NAMALWA (cell line): ENCODE results near the gene ARHGAP26.

Experiments used
- DNase-seq: peaks from one replicate; pipeline ENCODE4 v3.0.0-alpha.2; 2015; ENCODE audit warnings: low spot score

ARHGAP26 gene

DNA sequence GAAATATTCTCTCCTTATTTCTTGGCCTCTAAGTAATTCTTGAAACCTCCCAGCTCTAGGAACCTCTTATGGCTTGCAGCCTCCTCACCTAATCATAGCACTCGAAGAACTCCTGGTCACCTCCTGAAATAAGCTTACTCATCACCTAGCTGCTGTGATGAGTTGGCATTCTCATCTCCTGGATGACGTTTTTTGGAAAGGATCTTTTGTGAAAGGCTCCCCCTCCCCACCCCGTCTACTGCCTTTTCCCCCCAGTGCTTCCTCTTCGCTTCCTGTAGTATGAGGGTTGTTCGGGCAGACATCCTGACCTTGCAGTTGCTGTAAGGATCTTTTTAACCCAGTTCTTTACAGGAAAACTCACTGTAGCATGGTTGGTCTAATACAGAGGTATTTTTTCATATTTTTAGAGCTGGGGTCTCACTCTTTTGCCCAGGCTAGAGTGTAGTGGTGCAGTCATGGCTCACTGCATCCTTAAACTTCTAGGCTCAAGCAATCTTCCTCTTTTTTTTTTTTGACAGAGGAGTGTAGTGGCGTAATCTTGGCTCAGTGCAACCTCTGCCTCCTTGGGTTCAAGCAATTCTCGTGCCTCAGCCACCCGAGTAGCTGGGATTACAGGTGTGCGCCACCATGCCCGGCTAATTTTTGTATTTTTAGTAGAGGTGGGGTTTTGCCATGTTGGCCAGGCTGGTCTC is 41.8 kb downstream of the ARHGAP26 start:
- no peak for DNase-seq

DNA sequence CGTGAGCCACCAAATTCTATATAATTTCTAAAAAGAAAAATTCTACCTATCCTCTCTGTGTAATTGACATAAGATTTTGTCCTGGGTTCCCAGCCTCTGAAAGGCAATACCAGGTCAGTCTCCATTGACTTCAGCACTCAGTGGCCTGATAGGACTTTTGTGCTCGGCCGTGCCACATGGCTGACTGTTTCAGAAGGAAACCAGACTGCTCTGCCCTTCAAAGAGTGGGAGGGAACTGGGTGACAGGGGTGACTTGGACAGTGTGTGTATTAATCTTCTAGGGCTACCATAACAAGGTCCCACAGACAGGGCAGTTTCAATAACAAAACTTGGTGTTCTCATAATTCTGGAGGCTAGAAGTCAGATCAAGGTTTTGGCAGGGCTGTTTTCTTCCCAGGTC is 43.0 kb downstream of the ARHGAP26 start:
- DNase-seq, result no peak

DNA sequence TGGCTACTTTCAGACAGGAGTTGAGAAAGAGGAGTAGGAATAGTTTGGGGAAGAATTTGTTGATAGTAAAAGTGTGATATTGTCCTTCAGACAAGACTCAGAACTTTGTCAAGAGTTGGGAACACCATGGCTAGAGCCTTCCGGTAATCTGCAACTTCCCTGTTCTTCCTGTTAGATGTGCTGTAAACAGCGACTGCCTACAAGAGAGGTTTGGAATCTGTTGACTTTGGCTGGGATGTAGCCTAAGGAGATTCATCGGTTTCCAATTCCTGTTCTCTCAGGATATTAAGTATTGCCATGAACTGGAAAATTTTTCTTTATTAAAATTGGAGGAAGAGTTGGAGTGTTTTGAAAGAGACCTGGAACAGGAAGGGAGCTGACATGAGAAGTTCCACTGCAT is 43.9 kb downstream of the ARHGAP26 start:
- no peak for DNase-seq

DNA sequence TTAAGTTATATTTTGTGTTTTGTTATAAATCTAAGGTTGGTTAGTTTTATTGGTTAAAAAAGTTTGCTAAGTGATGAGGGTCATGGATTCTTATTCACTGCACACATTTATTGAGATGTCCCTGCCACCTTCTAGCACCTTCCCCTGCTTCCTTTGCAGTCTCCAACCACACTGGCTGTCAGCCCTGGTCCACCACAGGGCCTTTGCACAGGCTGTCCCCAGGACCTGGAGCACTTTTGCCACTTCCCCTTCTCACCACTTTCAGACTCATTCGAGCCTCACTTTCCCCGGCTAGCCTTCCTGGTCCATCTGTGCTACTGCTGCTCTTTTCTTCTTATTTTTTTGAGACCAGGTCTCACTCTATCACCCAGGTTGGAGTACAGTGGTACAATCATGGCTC is 45.3 kb downstream of the ARHGAP26 start:
- no peak for DNase-seq

DNA sequence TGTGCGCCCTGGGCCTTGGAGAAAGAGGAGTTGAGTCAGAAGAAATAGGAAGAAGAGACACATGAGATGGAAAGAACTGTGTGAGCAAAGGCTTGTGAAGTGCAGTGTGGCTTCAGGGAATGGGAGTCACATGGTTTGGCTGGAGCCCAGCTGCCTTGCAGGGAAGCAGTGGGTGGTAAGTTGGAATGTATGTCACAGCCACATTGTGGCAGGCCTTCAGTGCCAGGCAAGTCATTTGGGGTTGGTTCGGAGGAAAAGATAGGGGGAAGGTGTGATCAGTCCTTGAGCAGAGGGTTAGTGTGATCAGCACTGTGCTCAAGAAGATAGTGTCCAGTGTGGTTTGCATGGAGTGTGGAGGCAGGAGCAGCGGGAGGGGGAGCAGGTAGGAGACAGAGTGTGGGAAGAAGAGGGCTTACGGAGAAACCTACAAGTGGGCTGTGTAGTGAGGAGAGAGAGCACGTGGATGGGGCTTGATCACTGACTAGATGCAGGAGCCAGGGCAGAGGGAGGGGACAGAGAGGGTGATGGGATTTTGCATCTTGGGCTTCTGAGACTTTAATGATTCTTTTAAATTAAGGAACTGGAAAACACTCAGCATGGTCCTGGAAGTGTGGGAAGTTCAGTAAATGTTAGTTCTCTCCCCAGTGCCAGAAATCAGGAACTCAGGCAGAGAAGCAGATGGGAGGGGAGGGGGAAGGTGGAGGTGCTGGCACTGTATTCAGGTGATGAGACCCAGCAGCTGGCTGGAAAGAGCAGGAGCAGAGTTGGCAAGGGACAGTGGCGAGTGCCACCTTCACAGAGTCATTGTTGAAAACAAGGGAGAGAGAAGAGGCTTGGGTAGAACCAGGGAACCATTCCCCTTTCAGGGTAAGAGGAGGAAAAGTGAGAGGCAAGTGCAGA is 46.6 kb downstream of the ARHGAP26 start:
- no peak for DNase-seq

DNA sequence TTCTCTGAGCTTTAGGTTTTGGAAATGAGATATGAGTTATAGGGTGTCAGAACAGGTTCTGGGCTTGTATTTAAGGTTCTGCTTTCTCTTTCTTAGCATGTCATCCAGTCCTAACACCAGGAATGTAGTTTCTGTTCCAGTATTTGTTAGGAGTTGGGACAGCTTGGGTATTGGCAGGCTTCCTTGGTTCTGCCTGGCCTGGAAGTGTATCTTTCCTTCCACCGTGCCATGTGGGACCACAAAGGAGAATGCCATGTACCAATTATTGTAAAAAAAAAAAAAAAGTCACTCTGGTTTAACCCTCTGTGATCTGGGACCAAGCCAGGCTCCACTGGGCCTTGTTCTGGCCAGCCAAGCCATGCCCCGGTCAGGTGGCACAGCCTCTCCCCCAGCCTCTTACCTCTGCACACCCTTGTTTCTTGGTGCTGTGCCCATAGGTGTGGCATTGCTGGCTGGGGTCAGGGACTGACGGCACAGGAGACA is 47.8 kb downstream of the ARHGAP26 start:
- no peak for DNase-seq

DNA sequence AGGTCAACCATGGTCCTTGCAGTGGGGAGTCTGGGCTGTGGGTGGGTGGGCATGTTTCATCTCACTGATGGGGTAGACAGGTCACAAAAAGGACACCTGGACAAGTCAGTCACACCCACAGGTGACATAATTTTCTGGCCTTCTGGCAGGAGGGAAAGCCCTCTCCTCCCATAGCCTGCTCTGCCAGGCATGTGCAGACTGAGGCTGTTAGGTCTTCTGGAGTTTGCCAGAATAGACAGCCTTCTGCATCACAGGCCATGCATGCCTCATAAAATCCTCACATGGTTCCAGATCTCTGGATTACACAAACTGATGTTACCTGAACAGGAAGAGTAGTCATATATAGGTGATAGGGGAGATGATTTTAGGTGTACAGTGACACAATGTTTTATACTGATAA is 49.1 kb downstream of the ARHGAP26 start:
- DNase-seq, result no peak

DNA sequence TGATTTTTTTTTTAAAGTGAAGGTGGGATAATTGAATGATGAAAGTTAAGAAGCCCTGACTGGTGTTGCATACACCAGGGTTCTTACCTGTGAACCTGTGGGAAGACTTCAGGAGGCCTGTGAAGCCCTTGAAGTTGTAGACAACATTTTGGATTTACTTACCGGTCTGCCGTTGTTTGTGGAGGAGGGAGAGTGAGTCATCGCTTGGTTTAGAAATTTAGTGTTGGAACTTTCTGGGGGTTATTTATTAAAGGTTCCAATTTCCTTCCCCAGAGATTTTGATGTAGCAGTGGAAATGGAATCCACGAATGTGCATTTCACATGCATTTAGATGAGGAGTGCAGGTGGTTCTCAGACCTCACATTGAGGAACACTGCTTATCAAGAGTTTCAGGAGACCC is 49.6 kb downstream of the ARHGAP26 start:
- no peak for DNase-seq

DNA sequence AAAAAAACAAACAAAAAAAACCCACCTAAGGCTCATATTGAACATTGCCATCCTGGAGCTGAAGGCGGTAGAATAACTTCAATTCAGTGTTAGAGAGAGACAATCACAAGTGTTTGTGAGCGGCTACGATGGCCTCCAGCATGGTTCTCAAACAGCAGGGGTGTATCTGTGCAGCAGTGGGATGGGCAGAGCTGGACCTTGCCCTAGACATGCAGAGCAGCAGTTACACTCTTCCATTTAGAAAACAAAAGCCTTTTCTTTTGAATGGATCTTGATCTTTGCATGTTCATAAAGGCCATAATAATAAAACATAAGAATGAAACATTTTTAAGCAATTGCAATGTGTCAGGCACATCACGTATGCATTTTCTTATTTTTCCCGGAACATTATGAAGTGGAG is 50.3 kb downstream of the ARHGAP26 start:
- DNase-seq, result no peak

DNA sequence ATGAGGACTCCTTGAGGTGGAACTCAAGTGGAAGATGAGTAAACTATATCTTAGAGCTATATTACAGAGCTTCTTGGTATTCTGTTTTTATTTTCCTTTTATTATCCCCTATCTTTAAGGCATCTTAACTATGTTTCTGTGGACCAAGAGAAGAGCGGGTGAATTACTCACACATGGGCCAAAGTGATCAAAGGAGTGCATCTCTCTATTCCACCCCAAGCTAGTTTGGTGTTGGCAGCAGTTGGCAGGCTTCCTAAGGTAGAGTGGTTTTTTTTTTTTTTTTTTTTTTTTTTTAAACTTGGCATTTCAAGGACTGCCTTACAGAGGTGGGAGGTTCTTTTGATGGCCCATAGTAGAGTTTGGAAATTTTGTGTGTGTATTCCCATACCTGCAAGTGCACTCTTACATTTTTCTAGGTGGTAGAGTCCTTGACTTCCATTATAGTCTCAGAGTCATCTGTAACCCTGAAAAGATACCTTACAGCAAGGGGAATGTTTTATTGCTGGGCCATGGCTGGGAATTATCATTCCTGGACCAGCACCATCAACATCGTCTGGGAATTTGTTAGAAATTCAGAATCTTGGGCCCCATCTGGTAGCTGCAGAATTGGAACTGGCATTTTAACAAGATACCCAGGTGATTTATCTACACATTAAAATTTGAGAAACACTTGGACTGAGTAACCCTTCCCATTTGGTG is 51.0 kb downstream of the ARHGAP26 start:
- DNase-seq, result no peak

DNA sequence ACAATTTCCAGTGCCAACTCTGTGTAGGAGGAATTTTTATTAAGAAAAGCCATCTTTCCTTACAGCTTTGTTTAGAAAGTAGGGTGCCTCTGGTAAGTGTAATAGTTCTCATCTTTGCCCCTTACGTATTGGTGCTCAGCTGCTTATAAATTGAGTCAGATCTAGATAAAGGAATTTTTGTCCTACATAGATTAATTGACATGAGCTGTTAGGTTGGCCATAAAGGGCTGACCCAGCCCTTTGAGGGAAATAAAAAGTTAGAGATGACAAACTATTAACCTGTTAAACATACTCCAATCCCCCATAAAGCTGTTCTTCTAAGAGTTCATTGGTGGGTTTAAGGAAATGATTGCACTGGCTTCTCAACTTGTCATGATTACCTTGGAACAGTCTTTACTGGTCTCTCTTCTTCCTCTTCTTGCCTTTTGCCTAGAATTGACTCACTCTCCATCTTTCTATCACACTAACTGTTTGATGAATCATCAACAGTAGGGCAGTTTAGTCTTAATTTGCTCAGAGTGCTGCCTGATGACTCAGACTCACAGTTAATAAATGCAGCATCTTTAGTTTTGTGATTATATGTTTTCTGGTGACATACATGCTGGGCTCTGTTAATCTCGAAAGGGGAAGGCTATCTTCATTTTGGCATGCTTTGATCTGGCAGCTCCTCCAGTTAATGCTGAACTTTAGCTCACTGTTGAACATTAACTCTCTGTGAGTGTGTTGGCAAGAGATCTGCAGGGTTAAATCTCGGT is 51.7 kb downstream of the ARHGAP26 start:
- no peak for DNase-seq

DNA sequence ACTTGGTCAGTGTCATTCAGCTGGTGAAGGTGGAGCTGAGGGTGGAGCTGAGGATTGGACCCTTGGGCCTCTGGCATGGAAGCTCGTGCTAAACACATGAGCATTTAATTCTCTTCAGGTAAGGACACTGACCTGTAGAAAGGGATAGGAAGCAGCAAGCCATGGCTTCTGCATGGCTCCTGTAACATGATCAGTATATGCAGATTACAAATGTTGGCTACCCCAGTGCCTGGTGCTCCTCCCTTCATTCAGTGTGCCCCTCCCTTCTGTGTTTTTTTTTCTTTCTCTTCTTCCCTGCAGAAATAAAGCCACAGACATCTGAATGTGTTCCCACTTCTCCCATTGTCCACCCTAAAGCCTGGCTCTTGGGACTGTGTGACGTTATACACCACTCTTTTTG is 52.9 kb downstream of the ARHGAP26 start:
- no peak for DNase-seq

DNA sequence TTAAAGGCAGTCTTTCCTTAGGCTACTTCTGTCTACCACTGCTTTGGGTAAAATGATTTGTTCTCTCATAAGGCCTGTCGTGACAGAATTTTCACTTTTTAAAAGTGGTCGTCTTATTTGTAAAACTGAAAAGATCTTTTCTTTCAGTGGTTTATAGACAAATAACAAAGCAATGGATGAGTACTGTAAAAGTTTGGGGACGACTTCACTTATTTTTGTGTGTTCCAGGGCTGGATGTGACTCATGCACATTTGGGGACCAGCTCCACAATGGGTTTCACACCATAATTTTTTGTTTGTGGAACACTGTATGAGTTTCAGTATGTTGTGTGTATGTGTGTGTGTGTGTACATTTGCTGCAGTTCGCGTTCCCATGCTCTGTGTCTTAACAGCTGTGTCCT is 53.6 kb downstream of the ARHGAP26 start:
- no peak for DNase-seq

DNA sequence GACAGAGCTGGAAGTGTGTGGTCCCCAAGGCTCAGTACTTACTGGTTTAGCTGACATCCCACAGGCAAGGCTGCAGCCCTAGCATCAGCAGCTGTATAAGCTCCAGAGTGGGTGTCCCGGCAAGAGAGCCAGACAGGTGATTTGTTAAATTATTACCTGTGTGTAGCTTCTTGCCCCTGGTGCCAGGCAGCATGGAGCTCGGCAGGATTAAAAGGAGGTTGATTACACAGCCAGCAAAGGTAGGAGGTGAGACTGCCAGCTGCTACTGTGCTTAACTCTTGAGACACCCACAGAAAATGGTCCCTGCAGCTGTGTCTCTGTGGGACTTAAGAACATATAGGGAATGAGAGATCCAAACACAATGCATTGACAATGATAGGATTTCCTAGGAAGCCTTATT is 54.2 kb downstream of the ARHGAP26 start:
- no peak for DNase-seq

DNA sequence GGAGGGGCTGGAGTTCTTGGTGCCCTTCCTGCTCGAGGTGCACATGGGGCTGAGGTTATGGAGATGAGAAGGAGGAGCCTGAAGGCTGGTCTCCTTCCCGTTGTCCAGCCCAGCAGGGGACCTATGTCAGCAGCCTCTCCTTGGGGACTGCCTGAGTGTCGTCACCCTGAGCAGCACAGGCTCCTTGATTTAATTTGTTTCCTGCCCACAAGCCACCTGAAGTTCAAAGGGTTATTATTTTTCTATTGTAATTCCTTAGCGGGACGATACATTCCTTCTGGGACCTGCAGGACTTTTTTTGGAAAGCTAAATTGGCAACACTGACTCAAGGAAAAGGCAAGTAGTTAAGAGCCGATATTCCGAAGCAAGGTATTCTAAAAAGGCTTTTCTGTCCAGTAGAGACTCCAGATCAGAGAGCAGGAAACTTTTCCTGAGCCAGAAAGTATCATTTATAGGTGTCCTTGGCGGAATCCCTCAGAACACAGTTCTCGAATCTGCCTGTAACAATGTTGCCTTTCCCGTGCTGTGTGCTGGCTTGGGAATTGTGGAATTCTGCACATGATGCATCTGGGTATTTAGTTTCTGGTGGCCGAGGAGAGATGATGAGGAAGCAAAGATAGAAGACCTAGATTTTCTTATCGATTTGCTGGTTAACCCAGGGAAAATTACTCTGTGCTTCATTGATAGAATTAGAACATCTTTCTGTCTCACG is 55.4 kb downstream of the ARHGAP26 start:
- no peak for DNase-seq

DNA sequence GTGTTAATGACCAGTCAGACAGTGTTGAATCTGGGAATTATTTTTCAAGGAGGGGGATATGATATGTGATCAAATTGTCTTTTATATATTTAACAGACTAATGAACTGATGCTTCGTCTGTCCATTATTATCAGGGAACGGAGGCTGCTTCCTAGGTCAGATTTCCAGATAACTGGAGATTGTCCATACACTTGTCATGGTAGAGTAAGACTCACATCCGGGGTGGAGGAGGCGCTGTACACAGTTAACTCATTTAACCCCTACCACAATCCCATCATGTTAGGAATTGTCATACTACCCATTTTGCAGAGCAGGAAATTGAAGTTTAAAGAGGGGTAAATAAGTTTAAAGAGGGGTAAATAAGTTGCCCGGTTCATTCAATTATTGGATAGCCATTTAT is 55.9 kb downstream of the ARHGAP26 start:
- DNase-seq, result no peak

DNA sequence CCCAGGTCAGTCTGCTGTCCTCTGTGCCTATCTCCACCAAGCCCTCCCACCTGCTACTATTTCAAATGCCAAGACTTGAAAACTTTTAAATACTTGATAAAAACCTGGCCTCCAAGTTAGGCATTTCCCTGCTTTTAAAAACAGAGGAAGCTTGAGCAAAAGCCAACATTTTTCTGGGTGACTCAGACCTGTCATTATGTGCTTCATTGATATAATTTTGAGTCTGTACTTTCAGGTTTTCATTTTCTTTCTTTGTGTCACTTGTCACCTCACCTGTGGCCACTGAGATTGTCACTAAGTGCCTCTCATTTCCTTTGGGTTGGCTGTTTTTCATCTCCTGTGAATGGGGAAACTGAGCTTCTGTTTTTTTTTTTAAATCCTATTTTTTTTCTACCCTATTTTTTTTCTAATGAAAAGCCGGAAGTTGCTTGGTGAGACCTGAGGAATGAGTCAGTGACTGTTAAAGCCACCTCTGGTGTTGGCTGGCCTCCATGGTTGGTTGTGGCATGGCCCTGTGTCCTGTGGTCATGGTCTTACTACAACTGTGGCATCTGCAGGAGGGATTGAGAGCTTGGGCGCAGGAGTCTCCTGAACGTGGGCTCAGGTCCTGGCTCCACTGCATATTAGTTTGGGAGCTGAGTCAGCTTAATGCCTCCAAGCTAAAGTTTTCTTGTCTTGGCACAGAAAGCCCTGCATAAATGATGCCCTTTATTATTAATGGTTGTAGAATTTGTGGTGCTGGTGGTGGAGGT is 56.7 kb downstream of the ARHGAP26 start:
- no peak for DNase-seq

DNA sequence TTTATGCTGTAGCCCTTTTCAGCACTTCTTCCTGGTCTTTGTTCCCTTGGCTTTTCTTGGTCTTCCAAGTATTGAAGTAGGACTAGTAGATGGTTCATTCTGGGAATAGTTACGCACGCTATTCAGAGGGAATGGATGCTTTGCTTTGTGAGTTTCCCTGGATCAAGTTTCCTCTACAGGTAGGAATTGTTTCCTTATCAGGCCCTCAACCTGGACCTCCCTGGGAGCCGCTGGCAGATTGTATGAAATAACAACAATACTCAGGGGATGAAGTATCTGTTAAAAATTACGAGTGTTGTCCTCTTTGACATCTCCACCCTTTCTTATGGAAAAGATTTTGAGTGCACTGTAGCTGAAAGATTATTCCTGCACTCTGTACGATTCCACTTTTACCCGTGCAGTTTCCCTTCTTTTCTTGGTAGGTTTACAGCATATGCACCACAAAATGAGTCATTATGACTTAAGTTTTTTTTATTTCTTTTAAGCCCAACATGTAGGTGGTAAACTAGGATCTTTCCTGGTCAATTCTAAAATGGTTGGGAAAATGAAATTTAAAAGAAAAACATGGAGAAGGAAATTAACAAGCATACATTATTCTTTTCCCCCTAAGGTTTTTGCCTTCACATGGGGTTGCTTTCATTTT is 57.9 kb downstream of the ARHGAP26 start:
- no peak for DNase-seq

DNA sequence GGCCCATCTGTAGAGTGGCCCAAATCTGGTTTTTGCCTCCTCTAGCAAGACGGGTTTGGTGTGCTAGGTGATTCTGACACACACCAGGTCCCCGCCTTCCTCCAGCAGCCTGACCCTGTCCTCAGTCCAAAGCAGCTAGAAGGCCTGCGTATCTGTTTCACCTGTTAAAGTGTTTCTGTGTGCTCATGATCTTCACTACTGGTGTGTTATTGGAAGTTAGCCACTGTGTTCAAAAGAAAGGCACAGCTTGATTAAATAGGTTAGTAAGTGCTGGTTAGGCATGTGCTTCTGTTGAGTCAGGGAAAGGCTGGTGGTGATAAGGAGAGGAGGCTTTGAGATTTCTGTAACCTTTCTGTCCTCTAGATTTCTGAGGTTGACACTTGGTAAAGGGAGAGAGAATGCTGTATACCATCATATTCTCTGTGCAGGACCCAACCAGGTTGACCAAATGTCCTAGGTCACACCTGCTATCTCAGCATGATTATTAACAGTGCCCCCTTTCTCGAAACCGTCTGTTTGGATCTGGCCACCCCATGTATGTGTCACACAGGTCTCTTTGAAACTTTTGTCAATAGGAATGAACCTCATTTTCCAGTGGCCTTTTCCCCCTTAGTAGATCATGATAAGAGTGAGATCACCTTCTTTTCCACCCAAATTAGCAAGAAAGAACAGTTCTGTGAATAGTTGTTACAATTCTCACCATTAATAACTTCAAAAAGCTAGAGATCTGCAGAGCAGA is 58.8 kb downstream of the ARHGAP26 start:
- no peak for DNase-seq
